BJ (cell line): ENCODE data around the gene SLC2A5. TPM values are rescaled to one million over a fixed set of nuclear protein-coding genes. Genes with fewer than 3 reads are reported as not detected.

Experiments
- CTCF ChIA-PET: fragments of 350-600 bp; formaldehyde crosslinking; extraction: SDS; loops from one replicate; lab custom pipeline; 2021; ENCODE audit warnings: antibody characterized with exemption, inconsistent platforms; lab: Yijun Ruan, JAX
- POLR2A ChIA-PET: fragments of 300-600 bp; sonication (Branson Sonifier 250); formaldehyde crosslinking; extraction: SDS; loops from one replicate; lab custom pipeline; 2021; ENCODE audit warnings: antibody characterized with exemption; lab: Charles Lee
- DNase-seq: peaks from one replicate; pipeline ENCODE4 v3.0.0-alpha.2; 2011; ENCODE audit warnings: low read depth
- H3K27me3 ChIP-seq: 2 replicates; pipeline ENCODE4 v1.6.0; 2011; ENCODE audit warnings: low read length; ENCODE audit not compliant: control insufficient read depth, insufficient read depth
- H3K36me3 ChIP-seq: 2 replicates; pipeline ENCODE4 v1.5.1; 2011; ENCODE audit warnings: low read length; ENCODE audit not compliant: control insufficient read depth, insufficient read depth
- H3K4me3 ChIP-seq: 2 replicates; pipeline ENCODE4 v1.5.1; 2011; ENCODE audit warnings: low read depth, mild to moderate bottlenecking, control low read depth, low read length
- CTCF ChIP-seq: IDR thresholded peaks from 2 replicates; pipeline ENCODE4 v1.5.1; 2011; ENCODE audit warnings: low read depth, mild to moderate bottlenecking, control low read depth, inconsistent platforms, low read length, moderate library complexity; ENCODE audit not compliant: insufficient read depth
- polyA plus RNA-seq: library from polyadenylated mRNA; depleted of rRNA; stranded (reverse); fragments of >200 nt; gene quantifications from 2 replicates; pipeline ENCODE4 v1.2.3, GENCODE V29; 2011

The SLC2A5 gene
- polyA plus RNA-seq, 1 experiment, result 0.16 TPM

- Histone ChIP-seq H3K27me3 (no peaks in the 10 kb centered on the region), H3K36me3 (peaks cover 10% of the 10 kb centered on the region), H3K4me3 (no peak overlapping the region)
- CTCF ChIA-PET, result interaction anchor here (0.6 to 7.3 kb wide), 8 partner anchors 90 to 386 kb away, joined by 3 to 124 read pairs (median 6); no protein-coding TSS in a partner anchor
- no peak for TF ChIP-seq CTCF
- POLR2A ChIA-PET, result no interaction called here
- DNase-seq, result no peak
These were observed 36.9 kb upstream of the SLC2A5 start for GRCh38 chr1:9106286-9106685.

- TF ChIP-seq CTCF, result no peak
- DNase-seq, result no peak
- CTCF ChIA-PET, result interaction anchor here (0.8 to 7.3 kb wide), 9 partner anchors 8 to 187 kb away, joined by 3 to 124 read pairs (median 6); no protein-coding TSS in a partner anchor
- POLR2A ChIA-PET, result no interaction called here
- no peak overlapping the region for H3K4me3 ChIP-seq
- peaks cover 10% of the 10 kb centered on the region for H3K36me3 ChIP-seq
- H3K27me3 ChIP-seq, result no peaks in the 10 kb centered on the region
These were observed 36.0 kb upstream of the SLC2A5 start for GRCh38 chr1:9105336-9105867.

- Histone ChIP-seq H3K4me3 (no peak overlapping the region), H3K27me3 (no peaks in the 10 kb centered on the region), H3K36me3 (peaks cover 10% of the 10 kb centered on the region)
- peak; percentile 85 for TF ChIP-seq CTCF
- ChIA-PET CTCF (interaction anchor here (0.6 to 7.3 kb wide), 50 partner anchors 8 to 389 kb away, joined by 3 to 124 read pairs (median 4); partner anchors contain the start of gene H6PD), POLR2A (interaction anchor here (0.6 kb wide), 1 partner anchor 93 kb away, joined by 4 read pairs; no protein-coding TSS in a partner anchor)
- DNase-seq, result no peak
These were observed 32.2 kb upstream of the SLC2A5 start for GRCh38 chr1:9101510-9102146.

GRCh38 chr1:9100471-9101043, 31.1 kb upstream of the SLC2A5 start:
- Histone ChIP-seq H3K27me3 (no peaks in the 10 kb centered on the region), H3K4me3 (no peak overlapping the region), H3K36me3 (peaks cover 9% of the 10 kb centered on the region)
- no peak for DNase-seq
- ChIA-PET POLR2A (no interaction called here), CTCF (interaction anchor here (0.9 to 7.3 kb wide), 24 partner anchors 9 to 220 kb away, joined by 3 to 124 read pairs (median 7); partner anchors contain the start of gene H6PD)
- TF ChIP-seq CTCF, result no peak

- H3K36me3 ChIP-seq, result peaks cover 6% of the 10 kb centered on the region
- TF ChIP-seq CTCF, result no peak
- no peak for DNase-seq
- ChIA-PET CTCF (interaction anchor here (0.5 to 7.3 kb wide), 7 partner anchors 11 to 474 kb away, joined by 3 to 124 read pairs (median 33); no protein-coding TSS in a partner anchor), POLR2A (no interaction called here)
- H3K4me3 ChIP-seq, result no peak overlapping the region
- H3K27me3 ChIP-seq, result peaks cover 2% of the 10 kb centered on the region; the same call in 1 of the 2 replicates
These were observed 30.1 kb upstream of the SLC2A5 start for GRCh38 chr1:9099555-9099954.
